GM20000 (cell line): ENCODE data around the gene NENF.

Source experiments
- DNase-seq: peaks from one replicate; pipeline ENCODE4 v3.0.0; 2012; ENCODE audit warnings: low spot score
- TF ChIP-seq, protein P1 (sequence below): IDR thresholded peaks from 2 replicates; pipeline ENCODE4 v1.5.1; 2012; ENCODE audit warnings: mild to moderate bottlenecking, control low read depth; ENCODE audit errors: extremely low read depth, missing control alignments

The NENF gene

GRCh38 chr1:212489284-212489859 is 56.7 kb downstream of the NENF start:
- DNase-seq, result no peak
- TF ChIP-seq, protein P1, sequence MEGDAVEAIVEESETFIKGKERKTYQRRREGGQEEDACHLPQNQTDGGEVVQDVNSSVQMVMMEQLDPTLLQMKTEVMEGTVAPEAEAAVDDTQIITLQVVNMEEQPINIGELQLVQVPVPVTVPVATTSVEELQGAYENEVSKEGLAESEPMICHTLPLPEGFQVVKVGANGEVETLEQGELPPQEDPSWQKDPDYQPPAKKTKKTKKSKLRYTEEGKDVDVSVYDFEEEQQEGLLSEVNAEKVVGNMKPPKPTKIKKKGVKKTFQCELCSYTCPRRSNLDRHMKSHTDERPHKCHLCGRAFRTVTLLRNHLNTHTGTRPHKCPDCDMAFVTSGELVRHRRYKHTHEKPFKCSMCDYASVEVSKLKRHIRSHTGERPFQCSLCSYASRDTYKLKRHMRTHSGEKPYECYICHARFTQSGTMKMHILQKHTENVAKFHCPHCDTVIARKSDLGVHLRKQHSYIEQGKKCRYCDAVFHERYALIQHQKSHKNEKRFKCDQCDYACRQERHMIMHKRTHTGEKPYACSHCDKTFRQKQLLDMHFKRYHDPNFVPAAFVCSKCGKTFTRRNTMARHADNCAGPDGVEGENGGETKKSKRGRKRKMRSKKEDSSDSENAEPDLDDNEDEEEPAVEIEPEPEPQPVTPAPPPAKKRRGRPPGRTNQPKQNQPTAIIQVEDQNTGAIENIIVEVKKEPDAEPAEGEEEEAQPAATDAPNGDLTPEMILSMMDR, result no peak

DNA sequence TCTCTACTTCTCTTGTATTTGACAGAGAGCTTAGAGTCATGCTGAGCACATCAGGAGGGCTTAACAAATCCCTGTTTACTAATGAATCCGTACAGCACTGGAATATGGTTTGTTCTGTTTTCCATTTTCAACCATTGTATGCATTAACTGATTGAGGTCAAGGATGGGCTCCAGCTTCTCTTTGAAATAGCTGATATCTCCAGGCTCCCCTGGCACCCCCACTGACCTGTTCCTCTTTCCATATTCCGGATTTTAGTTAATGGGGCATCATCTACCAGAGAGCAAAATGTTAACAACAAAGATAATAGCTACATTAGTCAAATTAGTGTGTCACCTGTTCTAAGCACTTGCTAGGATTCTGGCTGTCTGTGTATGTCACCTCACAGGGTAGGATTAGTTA is 57.6 kb downstream of the NENF start:
- TF ChIP-seq, protein P1, result no peak
- no peak for DNase-seq

DNA sequence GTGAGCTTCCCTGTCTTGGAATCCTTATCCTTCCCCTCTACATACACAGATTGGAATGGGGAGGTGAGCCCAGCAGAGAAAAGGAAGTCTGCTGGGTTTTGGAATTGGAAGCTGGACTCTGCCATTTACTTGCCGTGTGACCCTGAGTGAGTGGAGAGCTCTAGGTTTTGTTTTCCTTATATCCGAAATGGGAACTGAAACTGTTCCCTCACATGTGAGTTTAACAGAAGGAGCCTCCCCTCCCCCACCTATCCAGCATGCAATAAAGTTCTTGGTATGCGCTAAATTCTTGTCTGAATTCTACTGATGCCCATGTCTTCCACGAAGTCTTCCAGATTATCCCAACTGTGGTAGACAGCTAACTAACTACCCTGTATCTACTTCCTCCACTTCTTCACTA is 58.7 kb downstream of the NENF start:
- no peak for DNase-seq
- TF ChIP-seq, protein P1, result no peak
